GM12878 (cell line): ENCODE results near the gene SYT8. TPM values are rescaled to one million over a fixed set of nuclear protein-coding genes. Genes with fewer than 3 reads are reported as not detected.

Experiments used
- ATAC-seq: fragments of 200-7000 bp; cut with Tn5 transposase; 3 replicates; pipeline ENCODE4 v1.9.1; 2020; ENCODE audit warnings: mild to moderate bottlenecking, moderate library complexity
- BruUV-seq: library from RNA; stranded (reverse); fragments of 400-500 nt; replicated peaks from 2 replicates; lab custom pipeline; 2021; lab: Mats Ljungman, UMichigan
- CTCF ChIA-PET: fragments of 300-600 bp; sonication (Branson Sonifier 250); formaldehyde crosslinking; extraction: SDS; loops from one replicate; lab custom pipeline; 2021; ENCODE audit warnings: inconsistent platforms; lab: Yijun Ruan, JAX
- POLR2A ChIA-PET: fragments of 350-600 bp; formaldehyde crosslinking; extraction: SDS; loops from one replicate; lab custom pipeline; 2021; ENCODE audit warnings: inconsistent platforms; lab: Charles Lee
- RAD21 ChIA-PET: fragments of 300-600 bp; sonication (Branson Sonifier 250); formaldehyde crosslinking; loops from one replicate; lab custom pipeline; 2023; ENCODE audit warnings: antibody characterized with exemption; ENCODE audit not compliant: unreplicated experiment; lab: Charles Lee
- SMC1A ChIA-PET: fragments of 300-600 bp; sonication (Branson Sonifier 250); formaldehyde crosslinking; loops from one replicate; lab custom pipeline; 2023; ENCODE audit not compliant: unreplicated experiment, uncharacterized antibody; lab: Charles Lee
- DNase-seq: peaks from one replicate; pipeline ENCODE4 v3.0.0-alpha.2; 2011; ENCODE audit warnings: low read depth, low spot score
- FAIRE-seq: peaks from 3 replicates; lab custom pipeline; 2011; peaks lifted over from hg19 to GRCh38; lab: Jason Lieb, UNC
- H2AFZ ChIP-seq: 2 replicates; pipeline ENCODE4 v1.6.0; 2011; ENCODE audit warnings: low read depth, low read length, control low read depth; ENCODE audit not compliant: control insufficient read depth
- H3K27ac ChIP-seq: 2 replicates; pipeline ENCODE4 v1.5.1; 2011; ENCODE audit warnings: control low read depth; ENCODE audit not compliant: control insufficient read depth, insufficient read depth
- H3K27me3 ChIP-seq, 2 experiments: replicated peaks in 1 of 2; 2 replicates each; pipeline versions ENCODE4 v1.6.0 to v1.6.1; 2011; ENCODE audit warnings: low read length in 1 of 2; ENCODE audit not compliant: control insufficient read depth in 2 of 2, insufficient read depth in 2 of 2
- H3K36me3 ChIP-seq, 2 experiments: 2 replicates each; pipeline ENCODE4 v1.5.1; 2011; ENCODE audit warnings: low read length in 1 of 2; ENCODE audit not compliant: control insufficient read depth in 2 of 2, insufficient read depth in 2 of 2
- H3K4me1 ChIP-seq: 2 replicates; pipeline ENCODE4 v1.6.1; 2011; ENCODE audit warnings: mild to moderate bottlenecking, low read length, moderate library complexity, mixed read lengths; ENCODE audit not compliant: control insufficient read depth, insufficient read depth
- H3K4me2 ChIP-seq: 2 replicates; pipeline ENCODE4 v1.6.0; 2011; ENCODE audit warnings: control low read depth; ENCODE audit not compliant: control insufficient read depth, insufficient read depth
- H3K4me3 ChIP-seq: fragments of 200-600 bp; sonication (generic); 2 replicates; pipeline ENCODE4 v1.5.1; 2016
- H3K79me2 ChIP-seq: 2 replicates; pipeline ENCODE4 v1.6.0; 2011; ENCODE audit warnings: low read length; ENCODE audit not compliant: control insufficient read depth, insufficient read depth
- H3K9ac ChIP-seq: 2 replicates; pipeline ENCODE4 v1.8.0; 2011; ENCODE audit warnings: low read length, control low read depth, mixed read lengths; ENCODE audit not compliant: control insufficient read depth, insufficient read depth
- H3K9me3 ChIP-seq: replicated peaks from 3 replicates; pipeline ENCODE4 v1.5.1; 2011; ENCODE audit warnings: mild to moderate bottlenecking, low read length; ENCODE audit not compliant: control insufficient read depth, insufficient read depth
- H4K20me1 ChIP-seq: 2 replicates; pipeline ENCODE4 v1.6.0; 2011; ENCODE audit not compliant: control insufficient read depth, insufficient read depth
- BACH1 ChIP-seq: fragments of 450-650 bp; IDR thresholded peaks from 2 replicates; pipeline ENCODE4 v1.6.1; 2017; ENCODE audit warnings: mild to moderate bottlenecking, borderline replicate concordance
- POU2F2 ChIP-seq: IDR thresholded peaks from 3 replicates; pipeline ENCODE4 v1.6.1; 2011; ENCODE audit warnings: low read depth, mild to moderate bottlenecking, low read length, borderline replicate concordance
- RCOR1 ChIP-seq: conservative IDR thresholded peaks from 2 replicates; pipeline ENCODE4 v1.6.1; 2012; ENCODE audit warnings: low read depth, low read length, improper control_type of control experiment
- WRNIP1 ChIP-seq: IDR thresholded peaks from 2 replicates; pipeline ENCODE4 v1.6.1; 2011; ENCODE audit warnings: low read depth, low read length, improper control_type of control experiment, borderline replicate concordance
- WGBS: methylation state at CpG from one replicate; pipeline ENCODE4 v1.1.6; 2016; ENCODE audit warnings: low lambda C conversion rate; ENCODE audit not compliant: insufficient replicate concordance, insufficient coverage; ENCODE audit errors: missing lambda C conversion rate; 5-methylcytosine and 5-hydroxymethylcytosine counted together
- in situ Hi-C: fragments of 300-500 bp; cut with MboI; formaldehyde crosslinking; loops from 9 replicates; pipeline ENCODE4 v1.14.3; 2018; ENCODE audit warnings: mixed read lengths
- intact Hi-C: fragments of 100-400 bp; cut with micrococcal nuclease; formaldehyde crosslinking; loops from one replicate; pipeline ENCODE4 v1.14.2; 2022; ENCODE audit not compliant: unreplicated experiment
- polyA plus RNA-seq, 11 experiments: library from polyadenylated mRNA; depleted of rRNA in 4 of 11; unstranded in 6 of 11; stranded (reverse) in 5 of 11; fragments of >200 nt; fragmentation: Nextera tagmentation in 4 of 11; fragmentation: Illumina TruSeq in 1 of 11; extraction: Ambion mirVana in 4 of 11; extraction: Trizol in 1 of 11; gene quantifications; 1 replicate in 1 of 11; 2 replicates in 10 of 11; pipeline versions ENCODE4 v1.2.1 to v1.2.3, GENCODE V29; 2011 to 2016; ENCODE audit warnings: inconsistent platforms in 2 of 11, missing spikeins in 2 of 11, low read depth in 1 of 11
- total RNA-seq, 4 experiments: library from RNA; depleted of rRNA in 3 of 4; stranded (reverse); fragments of >200 nt in 3 of 4; fragmentation: Illumina TruSeq in 1 of 4; extraction: Trizol in 1 of 4; gene quantifications; 2 replicates each; pipeline versions ENCODE4 v1.2.1 to v1.2.3, GENCODE V29; 2013 to 2021
- TF ChIP-seq, protein P1 (sequence below): IDR thresholded peaks from 2 replicates; pipeline ENCODE4 v1.6.1; 2011; ENCODE audit warnings: borderline replicate concordance, low read depth, mild to moderate bottlenecking, moderate library complexity, low read length; ENCODE audit not compliant: insufficient read depth, poor library complexity, severe bottlenecking

SYT8 gene
- total and polyA plus RNA-seq, 10 of the 15 experiments (the other 5 are each of a cell fraction or from before 2014, with no cell fraction given) = 0.44 TPM; not detected in 9

DNA sequence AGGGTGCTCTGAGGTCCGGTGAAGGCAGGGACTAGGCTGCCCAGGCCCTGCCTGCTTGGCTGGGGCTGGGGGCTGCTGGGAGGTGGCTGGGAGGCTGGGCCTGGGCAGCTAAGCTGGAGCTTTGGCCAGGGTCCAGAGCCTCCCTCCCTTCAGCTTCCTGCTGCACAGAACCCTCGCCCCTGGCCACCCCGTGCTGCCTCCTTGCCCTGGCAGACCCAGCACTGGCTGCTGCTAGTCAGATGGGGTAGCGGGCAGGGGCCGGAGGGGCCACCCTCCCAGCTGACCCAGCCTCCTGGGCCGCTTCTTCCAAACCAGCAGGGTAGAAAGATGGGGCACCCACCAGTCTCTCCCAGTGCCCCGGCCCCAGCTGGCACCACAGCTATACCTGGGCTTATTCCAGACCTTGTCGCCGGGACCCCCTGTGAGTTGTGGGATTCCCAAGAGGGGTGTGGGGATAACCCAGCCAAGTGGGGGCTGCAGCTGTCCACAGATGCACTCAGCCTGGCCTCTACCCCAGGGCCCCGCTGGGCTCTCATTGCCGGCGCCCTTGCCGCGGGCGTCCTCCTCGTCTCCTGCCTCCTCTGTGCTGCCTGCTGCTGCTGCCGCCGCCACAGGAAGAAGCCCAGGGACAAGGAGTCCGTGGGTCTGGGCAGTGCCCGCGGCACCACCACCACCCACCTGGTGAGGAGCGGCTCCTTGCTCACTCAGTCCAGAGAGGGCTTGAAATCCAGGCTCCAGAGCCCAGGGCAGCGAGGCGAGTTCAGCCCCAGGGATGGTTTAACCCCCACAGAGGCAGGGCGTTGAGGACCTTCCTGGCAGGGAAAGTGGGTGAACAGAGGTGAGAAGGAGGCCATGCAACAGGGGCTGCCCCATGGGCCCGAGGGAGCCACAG lies at the start of gene SYT8 (continued):
- TF ChIP-seq, protein P1, sequence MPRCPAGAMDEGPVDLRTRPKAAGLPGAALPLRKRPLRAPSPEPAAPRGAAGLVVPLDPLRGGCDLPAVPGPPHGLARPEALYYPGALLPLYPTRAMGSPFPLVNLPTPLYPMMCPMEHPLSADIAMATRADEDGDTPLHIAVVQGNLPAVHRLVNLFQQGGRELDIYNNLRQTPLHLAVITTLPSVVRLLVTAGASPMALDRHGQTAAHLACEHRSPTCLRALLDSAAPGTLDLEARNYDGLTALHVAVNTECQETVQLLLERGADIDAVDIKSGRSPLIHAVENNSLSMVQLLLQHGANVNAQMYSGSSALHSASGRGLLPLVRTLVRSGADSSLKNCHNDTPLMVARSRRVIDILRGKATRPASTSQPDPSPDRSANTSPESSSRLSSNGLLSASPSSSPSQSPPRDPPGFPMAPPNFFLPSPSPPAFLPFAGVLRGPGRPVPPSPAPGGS = no peak
- TF ChIP-seq POU2F2 (no peak), WRNIP1 (no peak)

DNA sequence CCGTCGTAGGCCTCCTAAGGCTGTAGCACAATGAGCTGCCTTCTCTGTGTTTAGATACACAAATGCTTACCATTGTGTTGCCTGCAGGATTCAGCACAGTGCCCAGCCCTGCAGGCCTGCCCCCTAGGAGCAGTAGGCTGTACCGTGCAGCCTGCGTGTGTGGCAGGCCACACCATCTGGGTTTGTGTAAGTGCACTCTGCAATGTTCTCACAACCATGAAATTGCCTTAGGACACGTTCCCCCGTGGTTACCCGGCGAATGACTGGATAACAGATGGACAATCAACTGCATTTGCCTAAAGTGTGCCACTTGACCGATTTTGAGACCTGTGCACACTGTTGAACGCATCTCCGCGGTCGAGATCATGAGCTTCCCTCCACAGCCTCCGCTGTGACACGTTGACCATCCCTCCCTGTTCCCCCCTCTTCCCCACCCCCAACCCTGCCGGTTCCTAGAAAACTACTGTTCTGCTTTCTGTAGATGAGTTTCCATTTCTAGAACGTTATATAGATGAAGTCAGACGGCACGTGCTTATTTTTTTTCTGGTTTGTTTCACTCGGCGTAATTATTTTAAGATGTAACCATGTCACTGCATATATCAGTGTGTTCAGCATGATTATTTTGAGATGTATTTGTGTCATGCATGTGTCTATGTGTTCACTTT lies 48.9 kb upstream of the SYT8 start:
- intact Hi-C loops = no loop called here
- Histone ChIP-seq H2AFZ (no peak overlapping the region), H3K27me3 (no peaks in the 10 kb centered on the region; a peak in 2 of 4 replicates)
- RAD21 ChIA-PET = interaction anchor here (1.8 kb wide), 1 partner anchor 92 kb away, joined by 4 read pairs; no protein-coding TSS in a partner anchor
- TF ChIP-seq BACH1 = no peak
- no peak for TF ChIP-seq RCOR1
- TF ChIP-seq, all 136 proteins: peak for 0
- POLR2A ChIA-PET = no interaction called here
- no peak overlapping the region for H3K9ac ChIP-seq
- no peaks in the 10 kb centered on the region for H3K79me2 ChIP-seq
- no peak for ATAC-seq
- no peak overlapping the region for H3K4me2 ChIP-seq
- H3K27ac ChIP-seq = no peak overlapping the region
- H3K36me3 ChIP-seq = no peaks in the 10 kb centered on the region
- CTCF ChIA-PET = no interaction called here
- in situ Hi-C loops = no loop called here
- WGBS = 38% methylated on average over 15 of the region's 21 CpGs
- H3K9me3 ChIP-seq = no peaks in the 10 kb centered on the region
- DNase-seq = no peak
- SMC1A ChIA-PET = no interaction called here
- H4K20me1 ChIP-seq = no peaks in the 10 kb centered on the region
- no TSS peak for BruUV-seq
- no peak for FAIRE-seq
- H3K4me3 ChIP-seq = no peak overlapping the region
- no peaks in the 10 kb centered on the region for H3K4me1 ChIP-seq
